NAMALWA (cell line): ENCODE data around the gene TPPP3.
"Not testable (repeated sequence)": the region's sequence is repeated elsewhere in the genome, so short reads cannot be mapped to it uniquely, and the experiment has no call there.

ENCODE experiments used
- DNase-seq: peaks from one replicate; pipeline ENCODE4 v3.0.0-alpha.2; 2015; ENCODE audit warnings: low spot score

Gene TPPP3

DNA sequence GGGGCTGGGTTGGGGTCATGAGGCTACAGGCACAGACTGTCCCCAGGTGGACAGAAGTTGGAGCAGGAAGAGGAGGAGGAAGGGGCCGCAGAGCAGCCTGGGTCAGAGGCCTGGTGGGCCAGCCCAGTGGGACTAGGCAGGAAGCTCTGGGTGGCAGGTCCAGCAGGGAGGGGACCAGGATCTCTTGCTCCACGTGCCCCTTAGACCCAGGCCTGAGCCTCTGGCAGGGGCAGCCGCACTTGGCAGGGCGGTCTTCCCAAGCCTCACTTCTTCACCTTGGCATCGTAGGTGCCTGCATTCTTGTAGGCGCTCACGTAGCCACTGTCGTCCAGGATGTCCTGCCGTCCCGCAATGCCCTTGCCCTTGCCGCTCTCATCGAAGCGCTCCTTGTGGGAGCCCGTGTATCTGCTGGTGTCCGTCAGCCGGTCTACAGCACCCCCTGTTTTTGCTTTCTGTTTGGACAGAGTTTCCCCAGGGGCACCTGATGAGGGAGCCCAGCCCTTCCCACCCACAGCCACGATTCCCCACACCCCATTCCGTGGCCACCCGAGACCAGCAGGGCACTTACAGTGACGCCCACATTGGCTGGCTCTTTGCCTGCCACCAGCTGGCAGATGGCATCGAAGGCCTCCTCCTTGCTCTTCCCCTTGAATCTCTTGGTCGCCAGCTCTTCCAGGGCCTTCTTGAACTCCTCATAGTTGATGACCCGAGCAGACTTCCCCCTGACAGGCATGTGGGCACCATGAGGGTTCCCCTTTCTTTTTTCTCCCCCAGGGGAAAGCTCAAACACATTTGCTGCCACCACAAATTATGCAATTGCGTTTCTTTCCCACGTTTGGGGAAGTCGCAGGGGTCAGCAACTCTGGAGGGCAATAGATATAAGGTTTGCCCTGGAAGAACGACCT lies 3.1 kb downstream of the TPPP3 start:
- no peak for DNase-seq

DNA sequence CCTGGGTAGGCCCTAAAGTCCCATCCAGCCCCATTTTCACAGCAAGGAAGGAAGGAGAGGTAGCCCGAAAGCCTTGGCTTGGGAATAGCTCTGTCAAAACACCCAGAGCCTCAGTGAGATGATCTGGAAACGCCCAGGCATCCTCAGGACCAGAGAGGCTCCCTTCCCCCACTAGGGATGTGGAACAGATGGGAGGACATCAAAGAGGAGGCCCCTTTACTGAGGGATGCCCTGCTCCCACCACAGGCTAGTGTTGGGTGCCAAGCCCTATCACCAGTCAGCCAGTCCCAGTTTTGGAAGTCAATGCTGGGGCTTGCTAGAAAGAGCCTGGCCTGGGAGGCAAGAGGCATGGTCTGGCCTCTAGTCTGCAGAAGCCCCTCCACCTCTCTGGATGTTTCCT lies 4.7 kb downstream of the TPPP3 start:
- no peak for DNase-seq

DNA sequence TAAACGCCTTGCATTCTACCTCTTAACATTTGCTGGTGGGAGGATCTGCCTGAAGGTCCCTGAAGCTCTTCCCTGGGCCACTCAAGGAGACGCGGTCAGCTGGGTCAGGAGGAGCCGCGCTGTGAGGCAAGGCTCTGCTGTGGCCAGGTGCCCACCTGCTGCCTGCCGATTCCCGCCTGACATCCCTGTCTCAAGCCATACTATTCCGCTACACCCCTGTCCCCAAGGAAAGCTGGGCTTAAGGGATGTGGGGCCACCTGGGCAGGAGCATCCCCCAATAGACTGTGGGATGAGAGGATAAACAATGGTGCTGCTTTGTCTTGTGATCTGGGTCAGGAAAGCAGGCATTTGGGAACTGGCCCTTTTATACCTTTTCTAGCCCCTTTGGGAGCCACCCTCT lies 5.1 kb downstream of the TPPP3 start:
- no peak for DNase-seq

DNA sequence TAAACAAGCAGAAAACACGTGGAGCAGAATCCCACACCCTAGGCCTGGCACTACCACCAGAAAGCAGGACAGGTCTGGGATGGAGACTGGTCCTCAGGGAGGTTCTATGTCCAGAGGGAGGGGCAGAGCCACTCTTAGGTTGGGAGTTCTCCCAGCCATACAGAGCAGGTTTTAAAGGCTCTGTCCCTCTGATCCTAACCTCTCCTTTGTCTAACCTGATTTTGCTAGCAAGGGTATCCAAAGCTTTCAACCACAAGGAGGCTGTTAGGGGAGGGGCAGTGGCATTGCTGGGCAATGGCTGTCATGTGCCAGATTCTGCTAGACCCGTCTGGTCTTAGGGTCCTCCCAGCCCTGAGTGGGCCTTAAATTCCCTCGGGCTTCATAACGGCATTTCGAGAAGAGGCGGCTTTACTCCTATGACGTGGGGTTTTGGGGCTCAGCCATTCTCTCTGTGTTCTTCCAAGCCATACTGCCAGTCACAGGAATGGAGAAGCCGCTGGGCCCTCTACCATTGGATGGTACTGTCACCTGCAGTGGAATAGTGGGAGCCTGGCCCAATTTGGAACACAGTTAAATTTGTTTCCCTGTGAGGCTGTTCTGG lies 5.7 kb downstream of the TPPP3 start:
- DNase-seq = no peak

DNA sequence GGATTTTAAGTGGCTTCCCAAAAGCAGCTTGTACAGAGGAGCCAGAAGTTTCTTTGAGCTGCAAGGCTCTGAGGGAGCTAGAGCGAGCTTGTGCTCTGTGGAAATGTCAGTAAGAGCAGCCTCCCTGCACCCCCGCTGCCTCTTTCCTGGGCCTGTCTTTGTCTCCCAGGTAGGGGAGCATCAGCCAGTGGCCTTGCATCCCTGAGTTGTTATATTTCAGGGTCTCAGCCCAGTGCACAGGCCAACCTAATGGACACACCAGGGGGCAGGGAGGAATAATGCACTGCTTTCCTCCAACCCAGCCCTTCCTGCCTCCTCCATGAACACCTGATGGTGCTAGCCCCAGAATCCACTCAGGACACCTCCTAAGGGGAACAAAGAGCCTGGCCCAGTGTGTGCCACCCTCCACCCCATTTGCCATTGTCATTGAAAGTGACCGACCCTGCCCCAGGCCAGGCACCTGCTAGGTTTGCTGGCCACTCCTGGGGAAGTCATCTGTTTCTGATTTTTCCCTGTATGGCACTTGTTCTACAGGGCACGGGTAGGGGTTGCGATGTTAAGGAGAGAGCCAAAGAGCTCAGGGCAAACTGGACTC lies 6.3 kb downstream of the TPPP3 start:
- no peak for DNase-seq

DNA sequence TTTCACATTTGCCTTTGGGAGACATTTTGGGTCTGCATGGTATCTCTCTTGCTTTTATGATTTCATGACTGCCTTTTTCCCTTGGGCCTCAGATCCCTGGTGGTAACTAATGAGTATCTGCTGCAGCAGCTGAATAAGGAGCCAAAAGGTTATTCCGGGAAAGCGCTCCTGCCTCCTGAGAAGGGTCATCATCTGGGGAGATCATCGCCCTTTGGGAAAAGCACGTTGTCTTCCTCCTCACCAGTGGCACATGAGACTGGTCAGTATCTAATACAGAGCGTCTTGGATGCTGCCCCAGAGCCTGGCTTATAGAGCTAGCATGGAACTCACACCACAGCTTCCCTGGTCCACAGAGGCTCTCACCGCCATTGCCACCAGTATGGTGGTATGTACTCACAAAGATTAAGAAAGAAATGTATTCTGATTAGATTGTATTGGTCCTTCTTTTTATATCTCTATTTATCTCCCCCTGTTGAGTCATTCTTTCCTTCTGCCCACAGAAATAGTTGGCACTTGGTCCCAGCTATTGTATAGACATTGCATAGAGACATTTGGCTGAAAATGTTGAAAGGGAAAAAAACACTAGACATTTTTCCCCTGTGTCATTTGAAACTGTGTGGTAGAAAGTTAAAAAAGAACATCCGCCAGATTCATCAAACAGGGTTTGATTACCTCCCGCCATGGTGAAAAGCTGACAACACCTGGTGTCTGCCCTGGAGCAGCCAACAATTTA lies 8.4 kb downstream of the TPPP3 start:
- no peak for DNase-seq

DNA sequence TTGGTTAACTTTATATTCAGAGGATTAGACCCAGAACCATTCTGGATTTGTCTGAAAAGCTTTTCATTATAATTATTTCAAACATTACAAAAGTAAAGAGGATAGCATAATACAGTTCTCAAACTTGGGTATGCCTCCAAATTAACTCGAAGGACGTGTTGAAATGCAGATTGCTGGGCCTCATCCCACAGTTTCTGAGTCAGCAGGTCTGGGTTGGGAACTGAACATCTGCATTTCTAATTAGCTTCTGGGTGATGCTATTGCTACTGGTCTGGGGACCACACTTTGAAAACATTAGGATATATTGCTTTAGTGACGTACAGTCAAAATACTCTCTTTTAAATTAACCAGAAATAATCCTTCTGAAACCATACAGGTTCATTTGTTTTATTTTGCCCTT lies 10.0 kb downstream of the TPPP3 start:
- DNase-seq = no peak

DNA sequence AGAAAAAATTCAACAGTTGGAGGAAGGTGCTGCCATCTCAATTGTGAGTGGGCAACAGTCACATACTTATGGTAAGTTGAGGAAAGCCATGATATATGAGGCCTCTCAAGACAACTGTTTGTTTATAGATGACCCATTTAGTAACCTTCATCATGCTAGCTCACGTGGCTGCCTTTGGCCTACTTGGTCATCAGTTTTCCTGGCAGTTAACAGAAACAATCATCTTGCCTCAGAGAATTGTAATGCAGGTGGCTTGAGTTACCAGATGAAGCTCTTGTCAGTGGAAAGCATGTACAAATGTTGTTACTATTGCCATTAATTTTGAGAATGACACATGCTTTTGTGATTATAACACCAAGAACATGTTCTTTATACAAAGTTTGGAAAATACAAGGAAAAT lies 14.7 kb downstream of the TPPP3 start:
- DNase-seq = no peak

DNA sequence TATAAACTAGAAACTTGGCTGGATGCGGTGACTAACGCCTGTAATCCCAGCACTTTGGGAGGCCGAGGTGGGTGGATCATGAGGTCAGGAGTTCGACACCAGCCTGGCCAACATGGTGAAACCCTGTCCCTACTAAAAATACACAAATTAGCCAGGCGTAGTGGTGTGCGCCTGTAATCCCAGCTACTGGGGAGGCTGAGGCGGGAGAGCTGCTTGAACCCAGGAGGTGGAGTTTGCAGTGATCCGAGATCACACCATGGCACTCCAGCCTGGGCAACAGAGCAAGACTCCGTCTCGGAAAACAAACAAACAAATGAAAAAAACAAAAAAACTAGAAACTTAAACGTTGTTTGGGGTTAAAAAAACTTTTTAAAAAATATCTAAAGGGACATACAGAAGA lies 17.3 kb downstream of the TPPP3 start:
- DNase-seq = not testable (repeated sequence)

DNA sequence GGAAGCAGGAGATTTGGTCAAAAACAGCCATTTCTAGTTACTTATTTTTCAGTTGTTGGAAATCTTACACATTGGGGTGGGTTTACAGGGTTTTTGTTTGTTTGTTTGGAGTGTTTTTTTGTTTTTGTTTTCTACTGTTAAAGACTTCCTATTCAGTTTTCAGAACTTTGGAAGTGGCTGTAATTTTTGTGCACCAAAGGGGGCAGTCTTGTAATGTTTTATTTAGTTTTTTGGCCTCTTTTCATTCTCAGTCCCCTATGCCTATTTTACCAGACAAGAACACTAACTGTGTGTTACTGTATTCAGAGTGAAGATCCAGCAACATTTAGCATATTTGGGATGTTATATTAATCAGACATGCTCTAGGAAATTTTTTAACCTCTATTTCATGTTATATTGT lies 20.6 kb downstream of the TPPP3 start:
- DNase-seq = peak; percentile 54

DNA sequence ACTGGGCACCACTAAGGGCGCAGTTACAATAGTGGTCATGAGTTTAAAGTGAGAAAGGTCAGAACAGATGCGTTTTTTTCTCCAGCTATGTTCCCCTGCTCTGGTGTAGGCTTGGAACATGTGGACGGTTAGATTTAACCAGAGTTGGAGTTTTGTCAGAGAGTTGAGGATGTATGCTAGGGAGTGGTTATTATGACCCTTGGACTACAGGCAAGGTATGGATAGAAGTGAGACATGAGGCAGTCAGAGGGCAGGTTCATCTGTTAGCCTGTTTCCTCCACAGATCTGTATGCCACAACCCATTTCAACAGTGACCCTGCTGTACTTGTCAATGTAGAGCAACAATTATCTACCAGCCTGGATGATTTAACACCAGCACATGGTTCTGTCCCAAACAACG lies 22.6 kb downstream of the TPPP3 start:
- DNase-seq = no peak

DNA sequence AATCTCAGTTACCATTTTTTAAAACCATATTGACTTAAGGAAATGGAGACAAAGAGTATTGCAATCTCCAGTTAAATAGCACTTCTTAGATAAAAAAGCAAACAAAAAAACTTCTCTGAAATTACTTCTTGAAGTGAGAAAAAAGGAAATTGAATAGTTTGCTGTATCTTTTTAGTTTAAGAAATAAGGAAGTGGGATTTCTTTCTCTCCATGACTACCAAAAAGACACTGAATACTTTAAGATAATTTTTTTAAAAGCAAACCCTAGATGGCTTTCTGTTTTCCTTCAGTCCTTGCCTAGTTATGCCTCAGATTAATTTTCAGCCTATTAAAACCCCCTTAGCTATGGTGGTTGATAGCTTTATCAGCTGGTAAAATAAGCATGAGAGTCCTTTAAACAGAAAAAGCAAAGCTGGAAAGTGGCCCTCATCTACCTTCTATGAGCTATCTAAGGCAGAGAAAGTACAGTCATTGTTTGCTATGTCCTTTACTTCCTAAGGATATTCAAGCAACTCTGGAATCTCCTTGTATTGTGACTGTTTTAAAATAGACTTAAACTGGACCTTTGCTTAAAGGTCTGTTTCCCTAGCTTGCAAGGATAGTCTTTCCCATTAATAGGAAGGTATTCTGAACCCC lies 28.6 kb downstream of the TPPP3 start:
- no peak for DNase-seq

DNA sequence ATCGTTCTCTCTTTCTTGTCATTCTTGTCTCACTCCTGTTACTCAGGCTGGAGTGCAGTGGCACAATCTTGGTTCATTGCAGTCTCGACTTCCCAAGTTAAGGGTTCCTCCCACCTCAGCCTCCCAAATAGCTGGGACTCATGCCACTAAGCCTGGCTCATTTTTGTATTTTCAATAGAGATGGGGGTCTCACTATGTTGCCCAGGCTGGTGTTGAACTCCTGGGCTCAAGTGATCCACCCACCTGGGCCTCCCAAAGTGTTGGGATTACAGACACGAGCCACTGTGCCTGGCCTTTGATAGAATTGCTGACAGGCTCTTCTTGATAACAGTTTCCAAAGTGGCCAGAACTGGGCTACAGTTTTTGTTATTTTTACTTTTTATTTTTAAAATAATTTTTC lies 32.3 kb downstream of the TPPP3 start:
- DNase-seq = no peak

DNA sequence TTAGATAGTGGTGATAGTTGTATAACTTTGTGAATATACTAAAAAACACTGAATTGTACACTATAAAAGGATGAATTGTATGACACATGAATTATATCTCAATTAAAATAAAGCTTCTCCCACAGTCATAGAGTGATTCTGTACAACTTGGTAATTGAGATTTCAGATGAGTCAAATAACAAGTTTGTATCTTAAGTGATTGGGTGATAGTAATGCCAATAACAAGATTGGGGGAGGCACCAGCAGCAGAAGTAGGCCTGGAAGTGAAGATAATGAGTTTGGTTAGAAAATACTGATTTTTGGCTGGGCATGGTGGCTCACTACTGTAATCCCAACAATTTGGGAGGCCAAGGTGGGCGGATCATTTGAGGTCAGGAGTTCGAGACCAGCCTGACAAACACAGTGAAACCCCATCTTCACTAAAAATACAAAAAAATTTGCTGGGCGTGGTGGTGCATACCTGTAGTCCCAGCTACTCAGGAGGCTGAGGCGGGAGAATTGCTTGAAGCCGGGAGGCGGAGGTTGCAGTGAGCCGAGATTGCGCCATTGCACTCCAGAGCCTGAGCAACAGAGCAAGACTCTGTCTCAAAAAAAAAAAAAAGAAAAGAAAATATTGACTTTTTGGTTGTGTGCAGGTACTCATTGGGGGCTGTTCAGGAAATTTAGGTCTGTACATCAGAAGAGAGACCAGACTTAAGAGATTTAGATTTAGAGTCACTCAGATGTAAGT lies 33.6 kb downstream of the TPPP3 start:
- DNase-seq = not testable (repeated sequence)

DNA sequence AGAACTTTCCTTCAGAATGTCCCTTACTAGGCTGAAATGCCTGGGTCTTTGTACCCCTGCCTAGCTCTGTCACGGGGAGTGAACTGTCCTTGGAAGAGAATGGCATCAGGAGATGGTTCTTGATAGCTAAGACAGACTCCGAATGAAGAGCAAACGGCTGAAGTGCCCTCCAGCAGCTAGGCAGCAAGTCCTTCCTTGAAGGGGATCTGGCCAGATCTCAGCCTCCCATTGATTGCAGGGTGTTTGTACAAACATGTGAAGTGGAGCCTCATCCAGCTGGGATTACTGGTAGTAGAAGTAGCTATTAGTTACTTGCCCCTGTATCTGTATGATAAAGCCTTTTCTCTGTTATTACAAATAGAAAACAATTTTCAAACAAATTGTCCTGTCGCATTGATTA lies 35.7 kb downstream of the TPPP3 start:
- DNase-seq = no peak

DNA sequence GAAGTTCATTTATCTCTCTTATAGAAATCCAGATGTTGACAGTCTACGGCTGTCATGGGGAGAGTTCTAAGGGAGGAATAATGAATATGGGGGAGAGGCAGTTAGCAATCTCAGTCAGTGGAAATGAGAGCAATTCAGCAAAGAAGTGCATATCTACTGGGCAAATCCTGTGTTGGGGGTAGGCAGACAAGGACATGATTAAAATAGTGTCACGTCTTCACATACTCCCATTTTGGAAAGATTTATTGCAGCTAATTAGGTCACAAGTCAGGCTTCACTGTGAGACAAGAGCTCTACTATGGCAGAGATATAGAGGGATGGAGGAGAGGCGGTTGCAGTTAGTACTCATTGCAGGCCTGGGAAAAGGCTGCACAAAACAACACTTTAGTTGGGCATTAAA lies 36.9 kb downstream of the TPPP3 start:
- no peak for DNase-seq

DNA sequence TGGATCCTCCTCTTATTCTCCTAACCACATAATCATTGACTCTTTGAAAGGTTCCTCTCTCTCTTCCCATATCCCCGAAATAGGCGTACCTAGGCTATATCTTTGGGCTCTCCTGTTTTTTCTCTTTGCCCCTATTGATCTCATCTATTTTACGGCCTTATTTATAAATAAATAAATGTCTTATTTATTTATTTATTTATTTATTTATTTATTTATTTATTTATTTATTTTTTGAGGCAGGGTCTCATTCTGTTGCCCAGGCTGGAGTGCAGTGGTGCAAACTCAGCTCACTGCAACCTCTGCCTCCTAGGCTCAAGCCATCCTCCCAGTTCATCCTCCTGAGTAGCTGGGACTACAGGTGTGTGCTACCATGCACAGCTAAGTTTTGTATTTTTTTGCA lies 40.8 kb downstream of the TPPP3 start:
- DNase-seq = not testable (repeated sequence)

DNA sequence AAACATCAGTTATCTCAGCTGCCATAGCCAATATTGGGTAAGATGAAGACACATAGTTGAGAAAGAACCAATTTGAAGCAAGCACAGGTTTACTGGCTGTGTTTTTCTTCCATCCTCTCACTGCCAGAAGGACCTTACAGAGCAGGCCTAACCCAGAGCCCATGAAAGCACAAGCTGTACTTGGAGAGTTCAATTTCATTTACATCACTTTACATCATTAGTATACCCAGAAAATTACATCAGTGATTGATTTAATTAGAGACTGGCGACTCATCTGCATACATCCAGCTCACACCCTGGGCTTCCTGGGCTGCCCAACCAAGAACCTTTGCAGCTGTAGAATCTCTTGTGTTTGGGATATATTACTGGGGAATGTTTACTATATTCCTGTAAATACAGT lies 43.0 kb downstream of the TPPP3 start:
- no peak for DNase-seq

DNA sequence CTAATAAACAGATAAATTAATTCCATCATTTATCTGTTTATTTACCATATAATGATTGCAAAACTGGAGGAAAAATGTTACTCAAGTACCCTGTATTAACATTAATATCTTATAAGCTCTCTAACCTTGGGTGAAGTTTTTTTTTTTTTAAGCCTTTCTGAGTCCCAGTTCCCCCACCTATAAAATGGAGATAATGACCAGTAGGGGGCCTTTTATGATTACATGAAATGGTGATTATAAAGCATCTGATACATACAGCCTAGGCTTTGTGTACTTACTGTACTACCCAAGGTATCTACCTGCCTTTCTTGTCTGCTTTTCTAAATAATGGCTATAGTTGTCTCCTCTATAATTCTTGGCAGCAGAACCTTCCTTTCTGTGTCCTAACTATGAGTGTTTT lies 44.1 kb downstream of the TPPP3 start:
- peak; percentile 75 for DNase-seq

DNA sequence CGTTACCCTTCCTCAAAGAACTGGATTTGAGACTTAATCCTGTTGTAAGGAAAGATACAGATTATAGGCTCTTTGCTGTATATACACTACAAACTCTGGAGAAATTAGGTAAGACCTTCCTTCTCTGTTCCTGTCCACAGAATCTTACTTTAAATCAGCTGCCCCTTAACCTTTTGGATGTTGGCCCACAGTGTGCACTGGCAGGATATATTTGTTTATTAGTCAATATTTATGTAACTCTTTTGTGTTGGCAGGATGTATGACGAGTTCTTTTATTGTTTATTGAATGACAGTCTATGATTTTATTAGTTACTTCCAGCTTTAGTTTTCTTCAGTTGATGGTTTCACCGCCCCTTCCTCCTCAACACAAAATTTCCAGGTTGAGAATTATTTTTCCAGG lies 47.0 kb downstream of the TPPP3 start:
- no peak for DNase-seq

DNA sequence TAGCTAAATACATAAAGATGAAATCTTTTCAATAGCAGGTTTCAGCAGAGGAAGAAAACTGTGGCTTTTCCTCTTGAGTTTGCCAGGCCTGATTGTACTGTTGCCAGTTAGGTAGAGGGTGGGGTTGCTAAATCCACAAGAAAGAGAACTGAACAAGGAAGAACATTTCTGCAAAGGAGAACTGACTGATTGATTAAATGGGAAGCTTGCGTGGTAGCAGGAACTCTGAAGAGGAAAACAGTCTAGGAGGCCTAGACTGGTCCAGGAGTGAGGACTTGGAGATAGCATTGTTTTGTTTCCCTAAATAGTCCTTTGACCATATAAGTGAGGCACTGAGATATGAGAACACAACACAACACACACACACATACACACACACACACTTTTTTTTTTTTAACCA lies 47.9 kb downstream of the TPPP3 start:
- no peak for DNase-seq

DNA sequence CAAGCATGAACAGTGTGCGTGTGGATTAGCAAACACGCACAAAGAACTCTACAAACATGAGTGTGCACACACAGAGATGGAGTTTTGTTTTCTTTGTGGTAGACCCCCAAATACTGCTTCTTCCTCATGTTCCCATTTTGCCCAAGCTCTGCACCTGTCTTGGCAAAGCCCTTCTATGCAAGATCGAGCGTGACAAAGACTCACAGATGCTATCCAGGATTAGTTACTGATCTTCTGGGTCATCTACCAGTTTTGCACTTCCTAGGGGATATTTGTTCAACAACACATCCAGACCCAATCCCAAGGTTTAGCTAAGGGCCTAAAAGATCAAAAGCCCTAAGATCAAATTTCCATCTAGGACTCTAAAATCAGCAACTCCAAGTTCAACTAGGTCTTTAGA lies 50.7 kb downstream of the TPPP3 start:
- DNase-seq = no peak
